PFSK-1 (cell line): ENCODE measurements around the gene IGF1R.

Source experiments
- FOXP2 ChIP-seq: optimal IDR thresholded peaks from 2 replicates; pipeline ENCODE3; 2011; ENCODE audit warnings: borderline replicate concordance, control low read depth, inconsistent platforms; ENCODE audit not compliant: insufficient read depth; ENCODE audit errors: extremely low read length, extremely low read depth
- POLR2AphosphoS5 ChIP-seq: IDR thresholded peaks from 2 replicates; pipeline ENCODE4 v1.6.1; 2012; ENCODE audit warnings: low read depth, mild to moderate bottlenecking, control low read depth, low read length, moderate library complexity
- SIN3A ChIP-seq: IDR thresholded peaks from 2 replicates; pipeline ENCODE4 v1.6.1; 2012; ENCODE audit warnings: mild to moderate bottlenecking, low read length, moderate library complexity, borderline replicate concordance; ENCODE audit not compliant: insufficient read depth
- TAF1 ChIP-seq: IDR thresholded peaks from 2 replicates; pipeline ENCODE4 v1.6.1; 2012; ENCODE audit warnings: low read length, control low read depth, borderline replicate concordance; ENCODE audit not compliant: insufficient read depth
- TF ChIP-seq, protein P1 (sequence below), 2 experiments: IDR thresholded peaks; 2 replicates each; pipeline versions ENCODE4 v1.6.1 to v1.8.0; 2011 to 2012; ENCODE audit warnings: low read depth in 2 of 2, low read length in 2 of 2, control low read depth in 1 of 2, inconsistent platforms in 1 of 2, mild to moderate bottlenecking in 1 of 2, moderate library complexity in 1 of 2; ENCODE audit not compliant: insufficient read depth in 1 of 2

The IGF1R gene

DNA sequence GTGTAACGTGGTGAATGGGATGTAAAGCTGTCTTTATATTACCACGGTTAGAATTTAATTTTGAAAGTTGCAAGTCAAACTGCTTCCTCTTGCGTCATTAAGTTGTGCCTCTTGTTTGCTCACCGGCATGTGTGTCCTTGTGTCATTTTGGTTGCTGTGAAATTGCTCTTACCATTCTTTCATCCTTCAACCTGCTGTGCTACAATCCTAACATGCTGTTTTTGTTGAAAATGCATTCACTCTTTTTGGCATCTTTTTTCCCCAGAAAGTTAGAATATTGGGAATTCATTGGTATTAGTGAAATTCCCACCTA, 194.6 kb downstream of the IGF1R start:
- TF ChIP-seq SIN3A (no peak), TAF1 (no peak), FOXP2 (no peak), POLR2AphosphoS5 (no peak)
- TF ChIP-seq, protein P1, sequence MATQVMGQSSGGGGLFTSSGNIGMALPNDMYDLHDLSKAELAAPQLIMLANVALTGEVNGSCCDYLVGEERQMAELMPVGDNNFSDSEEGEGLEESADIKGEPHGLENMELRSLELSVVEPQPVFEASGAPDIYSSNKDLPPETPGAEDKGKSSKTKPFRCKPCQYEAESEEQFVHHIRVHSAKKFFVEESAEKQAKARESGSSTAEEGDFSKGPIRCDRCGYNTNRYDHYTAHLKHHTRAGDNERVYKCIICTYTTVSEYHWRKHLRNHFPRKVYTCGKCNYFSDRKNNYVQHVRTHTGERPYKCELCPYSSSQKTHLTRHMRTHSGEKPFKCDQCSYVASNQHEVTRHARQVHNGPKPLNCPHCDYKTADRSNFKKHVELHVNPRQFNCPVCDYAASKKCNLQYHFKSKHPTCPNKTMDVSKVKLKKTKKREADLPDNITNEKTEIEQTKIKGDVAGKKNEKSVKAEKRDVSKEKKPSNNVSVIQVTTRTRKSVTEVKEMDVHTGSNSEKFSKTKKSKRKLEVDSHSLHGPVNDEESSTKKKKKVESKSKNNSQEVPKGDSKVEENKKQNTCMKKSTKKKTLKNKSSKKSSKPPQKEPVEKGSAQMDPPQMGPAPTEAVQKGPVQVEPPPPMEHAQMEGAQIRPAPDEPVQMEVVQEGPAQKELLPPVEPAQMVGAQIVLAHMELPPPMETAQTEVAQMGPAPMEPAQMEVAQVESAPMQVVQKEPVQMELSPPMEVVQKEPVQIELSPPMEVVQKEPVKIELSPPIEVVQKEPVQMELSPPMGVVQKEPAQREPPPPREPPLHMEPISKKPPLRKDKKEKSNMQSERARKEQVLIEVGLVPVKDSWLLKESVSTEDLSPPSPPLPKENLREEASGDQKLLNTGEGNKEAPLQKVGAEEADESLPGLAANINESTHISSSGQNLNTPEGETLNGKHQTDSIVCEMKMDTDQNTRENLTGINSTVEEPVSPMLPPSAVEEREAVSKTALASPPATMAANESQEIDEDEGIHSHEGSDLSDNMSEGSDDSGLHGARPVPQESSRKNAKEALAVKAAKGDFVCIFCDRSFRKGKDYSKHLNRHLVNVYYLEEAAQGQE (IDR thresholded peaks at IDR 0.05; ENCODE audit: insufficient read depth in 1 of 2, low read depth in 2 of 2, low read length in 2 of 2) = no peak

DNA sequence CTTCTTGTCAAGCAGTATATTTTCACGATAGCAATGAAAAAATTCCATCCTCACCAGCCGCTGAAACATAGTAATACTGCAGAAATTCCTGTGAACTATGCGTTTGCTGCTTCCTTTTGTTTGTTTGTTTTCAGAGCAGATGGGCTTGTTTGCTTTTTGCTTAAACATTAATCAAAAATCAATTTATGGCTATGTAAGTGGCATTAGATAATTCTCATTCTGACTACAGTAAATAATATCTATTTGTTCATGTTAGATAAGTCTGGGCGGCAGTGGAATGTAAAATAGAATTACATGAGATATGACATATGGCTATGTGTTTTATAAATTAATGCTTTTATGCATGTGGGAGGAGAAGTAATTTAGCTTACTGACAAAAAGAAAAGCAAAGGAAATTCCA, 195.5 kb downstream of the IGF1R start:
- TF ChIP-seq TAF1 (no peak), FOXP2 (no peak), POLR2AphosphoS5 (no peak; the same call in 1 of the 2 replicates), SIN3A (no peak)

DNA sequence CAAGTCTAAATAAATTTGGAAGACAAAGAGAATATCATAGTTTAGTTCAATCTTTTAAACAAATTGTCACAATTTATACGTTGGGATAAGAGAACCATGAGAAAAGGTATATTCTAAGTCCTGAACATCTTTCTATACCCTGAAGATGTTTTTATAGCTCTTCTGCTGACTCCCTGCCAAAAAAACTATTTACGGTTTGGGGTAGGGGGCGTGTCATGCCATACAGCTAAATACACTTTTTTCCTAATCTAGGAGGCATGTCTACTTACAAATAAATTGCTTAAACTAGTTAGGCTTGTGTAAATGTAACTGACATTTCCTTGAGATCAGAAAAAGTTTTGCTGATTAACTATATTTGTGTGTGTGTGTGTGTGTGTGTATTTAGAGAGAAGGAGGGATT, 195.9 kb downstream of the IGF1R start:
- TF ChIP-seq POLR2AphosphoS5 (no peak), SIN3A (peak; percentile 63; the same call in 1 of the 2 replicates)

DNA sequence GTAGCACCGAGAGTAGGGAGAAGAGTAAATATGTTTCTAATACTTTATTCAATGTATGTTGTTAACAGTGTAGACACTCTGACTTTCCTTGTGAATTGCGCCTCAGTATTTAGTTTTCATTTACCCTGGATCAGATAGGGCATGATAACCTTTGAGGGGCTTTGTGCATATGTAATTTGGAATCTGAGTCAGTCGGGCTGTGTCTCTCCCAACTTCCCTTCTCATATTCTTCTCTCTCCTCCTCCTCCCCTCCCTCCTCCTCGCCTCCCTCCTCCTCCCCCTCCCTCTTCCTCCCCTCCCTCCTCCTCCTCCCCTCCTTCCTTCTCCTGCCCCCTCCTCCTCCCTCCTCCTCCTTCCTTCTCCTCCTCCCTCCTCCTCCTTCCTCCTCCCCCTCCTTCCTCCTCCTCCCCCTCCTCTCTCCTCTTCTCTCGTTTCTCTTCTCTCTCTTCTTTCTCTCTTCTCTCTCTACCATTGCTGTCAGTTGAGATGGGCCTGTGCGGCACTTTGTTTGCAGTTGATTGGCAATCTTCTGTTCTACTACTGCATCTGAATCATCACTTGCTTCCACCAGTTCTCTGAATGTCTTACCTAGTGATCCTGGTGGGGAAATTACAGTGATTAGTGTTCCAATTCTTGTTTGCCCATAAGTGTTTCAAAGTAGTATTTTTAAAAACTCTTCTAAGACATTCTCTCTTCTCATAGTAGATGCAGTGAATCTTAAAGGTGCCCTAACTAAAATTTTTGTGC, 197.0 kb downstream of the IGF1R start:
- TF ChIP-seq TAF1 (peak; percentile 68; the same call in 1 of the 2 replicates), SIN3A (0 out of 2 replicates have a peak, but pooled peaks have one; percentile 29), FOXP2 (no peak)
- TF ChIP-seq, protein P1 (IDR thresholded peaks at IDR 0.05; ENCODE audit: insufficient read depth in 1 of 2, low read depth in 2 of 2, low read length in 2 of 2) = no peak

DNA sequence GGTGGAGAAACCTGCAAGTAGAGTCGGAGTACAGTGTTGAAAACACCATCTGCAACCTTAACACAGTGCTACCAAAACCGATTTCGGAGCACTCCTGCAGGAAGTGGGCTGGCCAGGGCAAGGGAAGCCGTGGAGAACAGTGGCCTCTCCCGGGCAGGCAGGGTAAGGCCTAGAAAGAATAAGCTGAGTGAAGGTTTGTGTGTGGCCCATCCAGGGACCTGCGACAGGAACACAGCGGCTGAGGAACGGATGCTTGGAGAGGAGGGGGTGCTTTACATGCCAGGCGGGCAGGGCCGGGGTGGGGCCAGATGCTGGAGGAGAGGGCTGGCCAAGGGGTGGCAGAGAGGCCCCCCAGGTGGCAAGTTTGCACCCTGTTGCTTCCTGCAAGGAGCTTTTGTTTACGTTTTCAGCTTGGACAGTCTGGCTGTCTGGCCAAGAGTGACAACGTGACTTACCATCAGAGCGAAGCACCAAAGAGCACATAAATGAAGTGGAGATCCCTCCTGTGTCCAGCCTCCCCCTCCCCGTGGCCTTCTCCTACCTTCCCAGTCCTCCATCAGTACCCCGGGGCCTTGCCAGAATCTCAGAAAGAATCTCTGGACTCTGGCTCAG, 202.7 kb downstream of the IGF1R start:
- TF ChIP-seq, protein P1 (IDR thresholded peaks at IDR 0.05; ENCODE audit: insufficient read depth in 1 of 2, low read depth in 2 of 2, low read length in 2 of 2) = no peak
- peak; percentile 55; the same call in 1 of the 2 replicates for TF ChIP-seq SIN3A
- TF ChIP-seq FOXP2 = peak; percentile 69
- TF ChIP-seq TAF1 = no peak
- TF ChIP-seq POLR2AphosphoS5 = no peak

DNA sequence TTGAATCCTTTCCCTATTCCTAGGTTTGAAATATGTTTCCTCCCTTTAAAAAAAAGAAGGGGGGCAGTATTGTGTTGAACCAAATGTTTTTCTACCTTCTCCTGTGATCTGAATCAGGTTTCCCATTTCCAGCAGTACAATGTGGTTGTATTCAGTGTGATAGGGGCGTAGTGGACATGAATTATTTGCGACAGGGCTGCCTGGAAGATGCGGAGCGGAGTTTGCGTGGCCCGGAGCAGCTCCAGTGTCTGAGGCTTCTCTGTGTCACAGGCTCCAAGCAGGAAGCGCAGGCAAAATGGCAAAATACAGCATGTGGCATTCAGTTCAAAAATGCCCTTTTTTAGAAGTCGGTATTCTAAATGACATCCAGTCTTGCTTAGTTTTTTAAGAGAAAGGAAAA, 204.8 kb downstream of the IGF1R start:
- TF ChIP-seq FOXP2 (peak; percentile 84), TAF1 (no peak), SIN3A (peak; percentile 95), POLR2AphosphoS5 (no peak)
- TF ChIP-seq, protein P1 (IDR thresholded peaks at IDR 0.05; ENCODE audit: insufficient read depth in 1 of 2, low read depth in 2 of 2, low read length in 2 of 2) = no peak
